HG03575 (cell line): ENCODE data around the gene SMAD3.

ENCODE experiments used
- ATAC-seq: cut with Tn5 transposase; IDR thresholded peaks from one replicate; pipeline ENCODE4 v1.9.1; 2021; ENCODE audit not compliant: unreplicated experiment, insufficient number of reproducible peaks, low FRiP score; ENCODE audit errors: extremely low read depth

Gene SMAD3

DNA sequence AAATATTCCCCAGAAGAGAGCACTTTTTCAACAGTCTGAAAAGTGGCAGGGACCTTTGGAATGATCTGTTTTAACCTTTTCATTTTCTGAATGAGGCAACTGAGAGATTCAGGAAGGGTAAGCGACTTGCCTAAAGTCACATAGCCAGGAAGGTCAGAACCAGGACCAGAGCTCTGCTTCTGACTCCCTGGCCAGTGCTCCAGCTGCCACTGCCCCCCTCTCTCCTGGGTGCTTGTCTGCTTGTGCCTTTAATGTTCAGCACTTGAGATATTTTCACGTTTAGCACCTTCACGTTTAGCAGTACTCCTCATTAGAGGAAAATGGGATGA lies 68.3 kb downstream of the SMAD3 start:
- no peak for ATAC-seq

DNA sequence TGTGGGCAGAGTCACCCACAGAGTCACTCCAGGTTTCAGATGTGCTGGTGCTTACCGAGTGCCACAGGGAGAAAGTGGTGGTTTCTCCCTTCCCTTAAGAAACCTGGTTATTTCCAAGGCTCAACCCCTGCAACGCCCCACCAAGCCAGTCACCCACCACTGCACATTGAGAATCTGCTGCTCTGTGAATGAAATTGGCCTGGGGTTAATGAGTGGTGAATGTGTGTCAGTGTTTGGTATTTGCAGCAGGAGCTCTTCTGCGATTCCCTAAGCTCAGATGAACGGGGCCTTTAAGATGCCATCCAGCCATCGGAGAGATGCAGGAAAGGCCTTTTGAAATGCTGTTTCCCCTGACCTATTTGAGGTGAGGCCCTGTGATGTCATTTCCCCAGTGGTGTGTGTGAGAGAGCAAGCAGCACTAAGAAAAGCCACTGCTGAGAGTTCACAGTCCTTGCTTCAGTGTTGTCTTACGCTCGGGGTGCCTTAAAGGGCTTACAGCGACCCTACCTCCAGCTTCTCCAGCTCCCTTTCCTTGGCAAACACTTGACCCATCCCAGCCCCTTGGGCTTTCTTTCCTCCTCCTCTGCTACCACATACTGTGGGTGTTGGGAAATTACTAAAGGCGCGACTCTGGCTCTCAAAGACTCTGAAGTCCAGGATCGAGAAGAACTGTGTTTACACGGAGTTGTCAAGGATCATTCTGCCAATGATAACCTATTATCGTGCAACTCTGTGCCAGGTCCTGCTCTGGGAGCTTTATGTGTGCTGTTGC lies 68.9 kb downstream of the SMAD3 start:
- no peak for ATAC-seq

DNA sequence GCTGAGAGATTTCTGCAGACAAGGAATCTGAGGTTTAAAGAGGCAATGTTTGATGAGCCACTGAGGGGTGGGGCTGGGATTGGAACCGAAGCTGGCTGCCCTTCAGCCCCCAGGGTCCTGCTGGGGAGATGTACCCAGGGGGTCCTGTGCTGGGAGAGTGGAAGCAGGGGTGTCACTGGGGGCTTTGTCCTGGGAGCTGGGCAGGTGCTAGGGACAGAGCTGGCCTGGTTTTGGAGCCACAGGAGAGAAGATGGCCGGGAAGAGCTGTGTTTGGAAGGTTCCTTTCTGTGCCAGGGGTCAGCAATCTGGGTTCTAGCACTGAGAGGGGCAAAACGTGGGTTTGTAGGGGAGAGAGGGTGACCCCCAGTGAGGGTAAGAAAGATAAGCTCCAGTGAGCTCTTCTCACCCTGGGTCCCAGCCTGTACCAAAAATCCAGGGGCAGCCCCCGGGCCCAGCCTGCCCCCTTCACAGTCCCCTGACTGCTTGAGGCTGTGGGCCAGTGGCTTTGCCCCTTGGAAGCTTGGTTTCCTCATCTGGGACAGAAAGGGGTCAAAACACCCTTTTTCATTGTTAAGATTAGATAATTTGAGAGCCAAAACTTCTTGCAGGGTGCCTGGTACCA lies 69.6 kb downstream of the SMAD3 start:
- ATAC-seq: no peak

DNA sequence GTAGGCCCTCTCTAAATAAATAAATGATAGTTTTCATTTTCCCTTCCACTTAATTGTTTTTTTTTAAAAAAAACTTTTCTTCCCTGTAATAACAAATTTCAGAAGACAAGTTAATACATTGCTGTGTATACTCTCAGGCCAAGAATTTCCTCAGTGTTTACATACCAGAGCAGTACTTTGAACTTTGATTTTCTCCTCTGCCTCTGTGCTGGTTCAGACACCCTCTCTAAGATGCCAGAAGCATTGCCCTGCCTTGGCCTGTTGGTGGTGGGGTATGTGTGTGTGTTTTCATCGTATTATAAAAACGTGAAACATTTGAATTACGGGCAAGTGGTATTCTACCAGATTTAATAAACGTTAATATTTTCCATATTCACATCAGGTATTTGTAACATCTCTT lies 70.1 kb downstream of the SMAD3 start:
- no peak for ATAC-seq

DNA sequence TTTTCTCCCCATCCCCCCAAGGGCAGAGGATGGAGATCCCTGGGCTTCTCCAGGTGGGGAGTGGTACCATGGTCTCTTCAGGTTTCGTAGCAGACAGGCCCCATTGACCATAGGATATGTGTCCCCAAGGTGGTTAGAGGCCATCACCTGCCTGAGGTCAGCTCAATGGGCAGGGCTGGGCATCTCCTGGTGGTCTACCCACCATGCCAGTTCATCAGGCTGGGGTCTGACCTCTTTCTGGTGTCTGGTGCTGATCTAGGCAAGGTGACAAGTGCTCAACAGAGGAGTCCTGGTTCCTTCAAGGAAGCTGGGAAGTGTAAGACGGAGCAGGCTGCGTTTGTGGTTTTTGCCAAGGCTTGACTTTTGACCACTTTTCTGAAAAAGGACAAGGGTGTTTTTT lies 71.4 kb downstream of the SMAD3 start:
- no peak for ATAC-seq

DNA sequence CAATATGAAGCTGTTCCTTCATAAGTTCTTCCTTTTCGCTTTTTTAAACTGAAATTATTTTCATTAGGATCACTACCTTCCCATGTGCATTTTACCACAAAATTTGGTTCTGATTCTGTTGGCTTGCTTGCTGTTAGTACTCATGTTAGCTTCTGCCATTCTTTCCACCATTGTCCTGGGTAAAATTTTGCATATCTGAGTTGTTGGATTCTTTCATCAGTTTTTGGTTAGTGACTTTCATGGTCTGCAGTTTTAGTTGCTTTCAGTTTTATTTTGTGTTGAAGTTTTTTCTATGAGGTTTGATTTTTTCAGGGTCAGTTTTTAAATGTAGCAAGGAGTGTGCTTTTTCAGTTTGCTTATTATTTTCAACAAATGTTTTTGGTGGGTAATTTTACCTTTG lies 71.9 kb downstream of the SMAD3 start:
- ATAC-seq: no peak

DNA sequence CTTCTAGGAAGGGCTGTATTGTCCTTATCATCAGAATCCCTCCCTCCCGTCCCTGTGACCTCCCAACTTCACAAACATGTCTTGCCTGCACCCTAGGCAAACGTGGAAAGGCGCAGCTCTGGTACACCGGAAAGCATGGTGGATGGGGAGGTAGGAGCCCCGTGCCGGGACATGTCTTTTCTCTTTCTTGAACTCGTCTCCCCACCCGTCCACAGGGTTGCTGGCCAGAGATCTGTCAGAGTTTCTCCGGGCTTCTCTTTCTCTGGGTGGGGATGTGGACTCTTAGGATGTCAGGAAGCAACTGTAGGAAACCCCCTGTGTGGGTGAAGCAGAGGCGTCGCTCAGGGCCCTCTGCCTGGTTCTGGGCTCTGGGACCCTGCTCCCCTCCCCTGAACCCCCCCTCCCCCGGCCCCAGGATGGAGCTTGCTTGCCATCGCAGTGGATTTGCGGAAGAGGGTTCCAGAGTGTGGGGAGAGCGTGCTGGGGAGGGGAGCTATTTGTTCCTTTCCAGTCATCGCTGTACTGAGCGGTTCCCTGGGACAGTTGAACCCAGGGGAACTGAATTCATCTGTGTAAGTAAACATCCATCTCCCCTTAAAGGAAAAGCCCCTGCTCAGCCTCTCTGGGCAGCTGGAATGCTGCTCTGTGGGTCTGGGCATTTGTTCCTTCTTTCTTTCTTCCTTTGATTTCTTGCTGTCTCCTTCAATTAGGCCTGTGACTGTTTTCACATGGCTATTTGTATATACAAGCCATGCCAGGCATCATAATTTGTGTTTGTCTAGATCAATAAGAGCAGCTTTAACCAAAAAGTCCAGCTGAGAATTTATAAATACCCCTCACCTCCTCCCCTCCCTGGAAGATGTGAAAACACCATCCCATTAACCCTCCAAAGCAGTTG lies 72.8 kb downstream of the SMAD3 start:
- no peak for ATAC-seq

DNA sequence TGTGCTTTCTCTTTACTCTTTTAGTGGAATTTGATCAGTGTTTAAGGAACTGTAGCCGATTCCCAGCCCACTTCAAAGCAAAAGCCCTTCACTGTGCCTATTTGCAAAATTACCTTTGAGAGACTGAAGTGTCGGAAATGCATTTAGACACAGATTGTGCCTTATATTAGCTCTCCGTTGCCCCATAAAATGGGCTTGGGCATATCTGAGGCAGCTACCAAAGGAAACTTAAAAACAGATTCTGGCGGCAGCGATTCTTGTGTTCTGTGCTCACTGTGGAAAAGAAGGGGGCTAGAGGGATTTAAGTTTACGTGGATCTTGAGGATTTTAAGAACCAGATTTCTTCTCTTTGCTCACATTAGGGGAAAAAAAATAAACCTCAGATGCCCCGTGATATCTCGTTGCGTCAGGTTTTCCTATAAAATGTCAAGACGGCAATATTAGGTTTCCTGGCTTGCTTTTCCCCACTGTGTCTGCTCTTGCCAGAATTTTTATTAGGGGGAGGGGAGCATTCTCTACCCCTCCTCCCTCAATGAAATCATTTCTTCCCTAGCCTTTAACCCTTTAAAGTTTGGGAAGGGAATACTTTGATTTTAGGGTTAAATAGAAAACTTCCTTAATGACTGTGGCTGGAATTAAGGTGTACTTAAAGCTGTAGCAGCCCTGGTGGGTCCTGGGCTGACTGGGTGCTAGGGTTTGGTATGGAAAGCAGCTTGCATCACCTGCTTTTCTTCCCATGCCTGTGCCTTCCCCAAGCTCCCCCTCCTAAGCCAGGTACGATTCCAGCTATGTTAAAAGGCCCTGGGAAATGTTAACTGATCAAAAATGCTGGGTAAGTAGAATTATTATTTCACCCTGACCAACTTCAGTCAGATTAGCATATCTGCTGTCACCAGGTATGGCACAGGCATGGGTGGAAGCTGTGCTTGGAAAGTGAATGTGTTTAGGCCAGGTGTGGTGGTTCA lies 73.8 kb downstream of the SMAD3 start:
- ATAC-seq: no peak

DNA sequence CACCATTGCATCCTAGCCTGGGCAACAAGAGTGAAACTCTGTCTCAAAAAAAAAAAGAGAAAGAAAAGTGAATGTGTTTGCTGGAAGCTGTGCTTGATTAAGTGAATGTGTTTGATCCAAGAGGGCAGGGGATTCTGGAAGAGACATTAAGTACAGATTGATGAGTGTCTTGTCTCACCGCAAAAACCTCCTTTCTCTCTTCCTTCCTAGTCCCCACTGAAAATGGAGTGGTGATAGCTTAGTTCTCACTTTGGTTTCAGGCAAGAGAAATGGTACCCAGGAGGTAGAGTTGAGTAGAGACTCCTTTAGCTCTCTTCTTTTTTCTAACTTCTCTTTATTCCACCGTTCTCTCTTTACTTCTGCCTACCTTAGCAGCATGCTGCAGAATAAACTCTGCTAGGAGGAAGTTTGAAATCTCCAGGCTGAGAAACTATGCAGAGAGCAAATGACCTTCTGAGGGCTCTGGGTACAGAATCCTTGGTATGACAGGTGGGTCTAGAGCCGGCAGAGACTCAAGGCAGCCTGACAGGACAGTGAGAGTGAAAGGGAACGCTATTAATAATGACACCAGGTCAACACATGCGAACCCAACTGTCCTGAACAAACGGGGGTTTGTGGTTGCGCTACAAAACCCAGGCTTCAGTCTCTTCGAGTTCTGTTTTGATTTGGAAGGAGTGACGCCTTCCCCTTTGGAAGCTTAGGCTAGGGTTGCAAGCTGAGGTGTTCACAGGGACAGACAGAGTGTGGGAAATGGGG lies 74.9 kb downstream of the SMAD3 start:
- no peak for ATAC-seq

DNA sequence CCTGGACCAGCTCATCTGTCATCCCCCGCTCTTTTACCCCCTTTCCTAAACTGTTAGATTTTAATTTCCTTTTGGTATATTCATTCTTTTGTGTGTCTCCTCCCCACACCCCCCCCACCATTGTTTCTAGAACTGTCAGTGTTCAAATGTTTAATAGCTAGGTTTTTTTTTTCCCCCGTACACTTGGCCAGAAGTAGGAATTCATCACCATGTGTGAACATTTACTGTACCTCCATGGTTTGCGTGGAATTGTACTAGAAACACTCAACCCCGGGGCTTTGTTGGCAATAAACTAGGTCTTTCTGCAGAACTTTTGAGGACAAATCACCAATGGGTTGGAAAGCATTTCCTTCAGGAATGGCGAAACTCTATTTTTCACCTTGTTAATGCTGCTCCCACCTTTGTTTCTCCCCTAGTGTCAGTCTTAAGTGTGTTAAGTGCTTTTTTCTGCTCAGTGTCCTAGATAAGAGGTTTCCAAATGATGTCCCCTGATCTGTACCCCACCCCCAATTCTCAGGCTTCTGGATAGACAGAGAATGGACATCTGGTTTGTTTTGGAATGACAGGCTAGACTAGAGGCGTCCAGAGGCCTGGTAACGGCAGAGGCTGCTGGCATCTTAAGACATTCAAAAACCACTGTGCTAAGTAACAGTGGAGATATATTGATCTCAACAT lies 76.8 kb downstream of the SMAD3 start:
- no peak for ATAC-seq

DNA sequence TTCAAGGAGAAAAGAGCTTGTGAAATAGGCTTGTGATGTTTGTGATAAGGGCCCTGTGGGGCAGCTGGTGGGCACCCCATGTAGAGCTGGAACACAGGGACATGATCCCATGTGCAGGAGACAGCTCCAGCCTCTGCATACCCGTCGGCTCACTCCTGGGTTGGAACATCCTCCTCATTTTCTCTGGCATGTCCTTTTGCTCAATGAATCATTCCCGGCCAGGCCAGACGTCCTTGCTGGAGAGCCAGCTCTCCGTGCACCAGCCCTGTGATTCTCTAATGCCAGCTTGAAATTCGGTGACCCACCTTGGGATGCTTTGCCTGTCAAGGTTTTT lies 77.3 kb downstream of the SMAD3 start:
- no peak for ATAC-seq

DNA sequence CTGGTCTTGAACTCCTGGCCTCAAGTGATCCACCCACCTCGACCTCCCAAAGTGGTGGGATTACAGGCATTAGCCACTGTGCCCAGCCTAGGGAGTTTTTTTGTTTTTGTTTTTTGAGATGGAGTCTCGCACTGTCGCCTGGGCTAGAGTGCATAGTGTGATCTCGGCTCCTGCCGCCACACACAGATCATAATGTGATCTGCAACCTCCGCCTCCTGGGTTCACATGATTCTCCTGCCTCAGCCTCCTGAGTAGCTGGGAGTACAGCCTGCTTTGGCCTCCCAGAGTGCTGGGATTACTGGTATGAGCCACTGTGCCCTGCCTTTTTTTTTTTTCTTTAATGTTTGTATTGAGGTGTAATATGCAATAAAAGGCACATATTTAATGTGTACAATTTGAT lies 78.2 kb downstream of the SMAD3 start:
- ATAC-seq: no peak

DNA sequence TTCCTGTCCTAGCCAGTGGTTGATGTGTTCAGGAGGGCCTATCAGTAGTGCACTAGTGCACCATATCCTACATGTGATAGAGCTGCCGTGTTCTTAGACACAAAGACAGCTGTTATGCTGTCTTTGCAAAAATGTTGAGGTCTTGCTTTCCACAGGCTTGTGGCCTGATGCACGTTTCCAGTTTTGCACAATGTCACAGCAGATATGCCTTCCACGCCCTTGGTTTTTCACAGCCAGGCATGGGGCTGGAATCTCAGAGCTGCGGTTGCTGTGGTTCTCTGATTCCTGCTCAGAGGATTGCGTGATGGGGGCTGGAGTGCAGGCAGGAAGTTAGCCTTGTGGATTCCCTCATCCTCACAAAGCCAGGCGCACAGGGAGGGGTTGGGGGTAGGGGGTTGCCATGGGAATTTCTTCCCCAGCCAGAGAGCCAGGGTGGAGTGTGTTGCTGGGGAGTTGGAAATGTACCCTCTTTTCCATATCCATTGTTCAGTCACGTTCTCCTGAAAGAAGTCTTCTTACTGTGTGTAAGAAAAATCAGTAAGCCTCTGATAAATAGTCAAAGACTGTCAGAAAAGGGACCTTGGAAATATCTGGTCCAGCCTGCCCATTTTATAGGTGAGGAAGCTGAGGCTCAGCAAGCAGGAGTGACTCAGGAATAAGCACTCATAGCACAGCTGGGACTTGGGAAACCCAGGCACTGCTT lies 79.4 kb downstream of the SMAD3 start:
- ATAC-seq: no peak

DNA sequence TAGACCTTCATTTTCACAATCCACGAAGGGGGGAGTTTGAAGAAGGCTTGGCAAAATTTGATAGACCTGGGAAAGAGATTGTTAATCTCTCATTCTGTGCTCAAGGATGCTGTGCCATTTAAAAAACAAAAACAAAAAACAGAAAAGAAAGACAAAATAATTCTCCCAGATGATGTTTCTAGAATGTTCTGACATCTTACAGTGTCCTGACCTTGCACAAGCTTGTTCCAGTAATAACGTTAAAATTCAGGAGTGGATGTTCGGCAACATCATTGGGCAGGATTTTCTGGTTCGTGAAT lies 79.9 kb downstream of the SMAD3 start:
- ATAC-seq: no peak

DNA sequence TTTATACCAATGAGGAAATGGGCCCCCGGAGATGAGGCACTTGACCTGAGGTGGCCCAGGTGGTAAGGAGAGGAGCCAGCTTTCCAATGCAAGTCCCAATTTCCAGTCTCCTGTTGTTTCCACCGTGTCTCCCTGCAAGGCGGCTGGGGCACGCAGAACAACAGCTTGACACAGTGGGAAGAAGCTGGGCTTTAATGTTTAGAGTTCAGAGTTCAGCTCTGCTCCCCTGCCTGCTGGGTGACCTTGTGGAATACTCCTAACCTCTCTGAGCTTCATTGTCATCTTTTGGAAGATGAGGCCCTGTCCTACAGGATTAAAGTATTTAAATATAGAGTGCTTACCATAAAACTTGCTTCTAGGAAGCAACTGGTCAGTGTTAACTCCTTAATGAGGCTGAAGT lies 80.3 kb downstream of the SMAD3 start:
- ATAC-seq: no peak

DNA sequence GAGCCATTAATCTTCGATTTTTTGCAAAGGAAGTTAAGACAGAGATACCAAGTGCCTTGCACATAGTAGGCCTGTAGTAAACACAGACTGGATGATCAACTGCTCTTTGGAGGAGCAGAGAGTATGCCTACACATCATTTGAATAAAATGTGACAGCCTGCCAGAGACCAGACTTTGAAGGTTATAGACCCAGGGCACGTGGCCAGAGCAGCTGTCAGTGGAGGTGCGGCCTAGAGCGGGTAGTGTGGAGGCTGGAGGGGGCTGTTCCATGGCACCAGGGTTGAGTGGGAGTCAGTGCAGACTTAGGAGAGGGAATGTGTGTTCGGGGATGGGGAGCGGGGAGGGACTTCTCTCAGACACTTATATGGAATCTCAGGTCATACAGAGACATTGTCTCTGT lies 80.8 kb downstream of the SMAD3 start:
- ATAC-seq: no peak

DNA sequence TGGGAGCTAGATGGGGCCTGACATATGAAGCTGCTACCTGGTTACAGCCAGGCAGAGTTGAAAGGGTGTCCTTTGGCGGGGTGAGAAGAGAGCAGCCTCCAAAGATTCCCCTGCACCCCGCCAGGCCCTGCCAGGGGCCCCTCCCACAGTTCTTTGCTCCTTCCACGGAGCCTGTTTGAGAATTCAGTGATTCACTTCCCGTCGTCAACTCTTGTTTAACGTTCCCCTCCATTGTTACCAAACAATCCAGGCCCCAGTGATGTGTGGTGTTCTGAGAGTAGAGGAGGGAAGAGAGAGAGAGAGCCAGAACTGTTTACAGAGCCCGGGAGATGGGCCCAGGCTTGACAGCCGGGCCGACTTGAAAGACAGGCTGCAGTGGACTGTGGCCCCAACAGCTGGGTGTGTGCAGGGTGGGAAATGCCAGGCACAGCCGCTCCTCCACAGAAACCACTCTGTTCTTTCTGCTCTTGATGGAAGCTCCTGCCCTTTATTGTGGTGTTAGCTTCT lies 81.5 kb downstream of the SMAD3 start:
- ATAC-seq: no peak
